Activated T-cell treated with anti-CD3 and anti-CD28 coated beads, Interleukin-2, amount 50 U/mL, for 1 hour (primary cell): Measurements from ENCODE around the gene SELENOW.
"Not testable (repeated sequence)": the region's sequence is repeated elsewhere in the genome, so short reads cannot be mapped to it uniquely, and the experiment has no call there.

Experiments
- DNase-seq: peaks from one replicate; pipeline ENCODE4 v3.0.0-alpha.2; 2020

SELENOW gene

GRCh38 chr19:47786566-47786965, 8.1 kb downstream of the SELENOW start:
- DNase-seq = no peak

DNA sequence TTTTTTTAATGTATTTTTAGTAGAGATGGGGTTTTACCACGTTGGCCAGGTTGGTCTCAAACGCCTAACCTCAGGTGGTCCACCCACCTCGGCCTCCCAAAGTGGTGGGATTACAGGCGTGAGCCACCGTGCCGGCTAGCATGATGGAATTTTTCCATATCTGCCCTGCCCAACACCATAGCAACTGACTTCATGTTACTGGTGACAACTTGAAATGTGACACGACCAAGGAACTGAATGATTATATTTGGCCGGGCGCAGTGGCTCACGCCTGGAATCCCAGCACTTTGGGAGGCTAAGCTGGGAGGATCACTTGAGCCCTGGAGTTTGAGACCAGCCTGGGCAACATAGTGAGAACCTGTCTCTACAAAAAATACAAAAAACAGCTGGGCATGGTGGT, 8.8 kb downstream of the SELENOW start:
- DNase-seq = not testable (repeated sequence)

- DNase-seq = not testable (repeated sequence)
Measured at GRCh38 chr19:47789811-47790210, 11.3 kb downstream of the SELENOW start.

DNA sequence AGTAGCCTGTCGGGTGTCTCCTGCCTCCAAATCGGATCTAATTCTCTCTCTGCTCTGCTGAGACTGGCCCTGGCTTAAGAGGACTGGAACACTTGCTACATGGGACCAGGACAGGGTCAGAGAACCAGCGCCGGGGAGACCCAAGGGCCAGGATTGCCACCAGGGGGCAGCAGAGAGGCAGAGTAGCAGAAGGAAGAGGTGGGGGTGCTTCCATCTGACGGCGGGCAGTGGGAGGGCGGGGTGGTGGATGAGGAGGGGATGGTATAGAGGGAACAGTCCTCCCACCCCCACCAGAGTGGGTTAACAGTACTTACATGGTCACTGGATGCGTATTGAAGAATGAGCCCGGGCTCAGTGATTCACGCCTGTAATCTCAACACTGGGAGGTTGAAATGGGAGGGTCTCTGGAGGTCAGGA, 11.9 kb downstream of the SELENOW start:
- DNase-seq = peak; percentile 83

DNA sequence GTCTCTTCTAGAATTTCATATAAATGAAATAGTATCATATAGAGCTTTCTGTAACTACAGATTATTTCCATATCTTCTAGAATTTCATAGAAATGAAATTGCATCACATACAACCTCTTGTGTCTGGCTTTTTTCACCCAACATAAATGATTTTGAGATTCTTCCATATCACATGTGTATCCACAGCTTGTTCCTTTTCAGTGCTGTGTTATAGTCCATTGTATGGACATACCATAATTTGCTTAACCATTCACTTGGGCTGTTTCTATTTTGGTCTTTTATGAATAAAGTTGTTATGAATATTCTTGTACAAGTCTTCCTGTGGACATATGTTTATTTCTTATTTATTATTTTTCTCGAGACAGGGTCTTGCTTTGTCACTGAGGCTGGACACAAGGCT, 14.1 kb downstream of the SELENOW start:
- DNase-seq = no peak

GRCh38 chr19:47794526-47794925, 16.0 kb downstream of the SELENOW start:
- DNase-seq = no peak

DNA sequence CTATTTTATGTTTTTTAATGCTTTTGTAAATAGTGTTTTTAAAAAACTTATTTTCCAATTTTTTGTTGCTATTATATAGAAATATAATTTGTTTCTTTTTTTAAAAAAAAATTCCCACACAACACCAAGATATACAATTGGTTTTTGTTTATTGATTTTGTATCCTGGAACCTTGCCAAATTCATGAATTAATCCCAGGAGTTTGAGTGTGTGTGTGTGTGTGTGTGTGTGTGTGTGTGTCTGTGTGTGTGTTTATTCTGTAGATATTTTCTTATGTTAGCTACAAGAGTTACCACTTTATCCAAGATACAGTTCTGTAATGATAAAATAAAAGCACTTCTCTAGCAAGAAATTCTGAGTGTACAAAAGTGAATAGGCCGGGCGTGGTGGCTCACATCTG, 18.3 kb downstream of the SELENOW start:
- DNase-seq = no peak

GRCh38 chr19:47797996-47798903, 19.7 kb downstream of the SELENOW start:
- no peak for DNase-seq

- DNase-seq = no peak
Measured at GRCh38 chr19:47798904-47799266, 20.4 kb downstream of the SELENOW start.

- DNase-seq = no peak
Measured at GRCh38 chr19:47801270-47801669, 22.8 kb downstream of the SELENOW start.

DNA sequence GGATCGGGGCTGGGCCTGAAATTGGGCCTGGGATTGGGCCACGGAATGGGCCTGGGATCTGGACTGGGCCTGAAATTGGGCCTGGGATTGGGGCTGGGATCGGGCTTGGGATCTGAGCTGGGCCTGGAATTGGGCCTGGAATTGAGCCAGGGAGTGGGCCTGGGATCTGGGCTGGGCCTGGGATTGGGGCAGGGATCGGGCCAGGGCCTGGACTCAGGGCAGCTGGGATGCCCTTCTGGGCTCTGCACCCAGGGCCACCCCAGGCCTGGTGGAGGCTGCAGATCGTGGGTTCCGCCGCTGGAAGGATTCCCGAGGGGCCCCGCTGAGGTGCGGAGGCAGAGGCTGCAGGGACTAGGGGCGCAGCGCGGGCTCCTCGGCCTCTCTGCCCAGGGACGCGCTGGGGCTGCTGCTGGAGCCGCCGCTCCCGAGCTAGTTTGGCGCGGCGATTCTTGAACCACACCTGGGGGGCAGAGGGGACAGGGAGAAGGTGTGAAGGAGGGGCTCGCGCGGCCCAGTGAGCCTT, 24.1 kb downstream of the SELENOW start:
- no peak for DNase-seq

DNA sequence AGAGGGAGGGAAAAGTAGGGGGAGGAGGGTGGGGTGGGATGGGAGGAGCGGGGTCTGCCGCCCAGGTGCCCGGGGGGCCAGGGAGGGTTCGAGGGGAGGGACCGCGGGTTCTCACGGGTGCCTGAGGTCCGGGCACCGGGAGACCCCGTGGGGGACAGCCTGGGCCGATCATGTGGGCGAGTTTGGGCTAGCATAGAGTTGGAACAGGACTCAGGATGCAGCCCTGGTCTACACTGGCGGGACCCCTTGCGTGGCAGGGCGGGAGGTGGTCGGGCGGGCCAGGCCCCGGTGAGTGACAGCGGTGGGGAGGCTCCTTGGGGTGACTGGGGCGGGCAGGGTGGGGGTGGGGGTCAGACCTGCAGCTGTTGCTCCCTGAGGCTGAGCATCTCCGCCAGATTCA, 24.6 kb downstream of the SELENOW start:
- DNase-seq = not testable (repeated sequence)

DNA sequence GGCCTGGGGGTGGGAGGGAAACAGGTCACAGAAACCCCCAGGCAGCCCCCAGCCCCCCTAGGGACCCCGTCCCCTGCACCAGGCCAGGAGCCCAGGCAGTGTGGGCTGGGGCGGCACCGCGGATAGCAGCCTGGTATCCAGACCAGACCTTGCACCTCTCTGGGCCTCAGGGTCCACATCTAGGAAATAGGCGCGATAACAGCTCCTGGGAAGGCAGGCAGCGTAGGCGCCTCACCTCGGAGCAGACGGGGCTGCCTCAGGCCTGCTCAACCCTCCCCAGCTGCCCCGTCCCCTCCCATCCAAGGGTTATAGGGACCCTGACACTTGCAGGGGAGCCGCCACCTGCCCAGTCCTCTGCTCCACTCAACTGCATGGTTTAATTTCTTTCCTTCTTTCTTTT, 25.2 kb downstream of the SELENOW start:
- DNase-seq = not testable (repeated sequence)

- not testable (repeated sequence) for DNase-seq
Measured at GRCh38 chr19:47804451-47804850, 25.9 kb downstream of the SELENOW start, which contains the start of gene TPRX1. TPRX1 (minus strand) TSS chr19:47804551; CDS start chr19:47804539, 12 bp downstream.

GRCh38 chr19:47805313-47805712, 26.8 kb downstream of the SELENOW start:
- no peak for DNase-seq

GRCh38 chr19:47806435-47806834, 27.9 kb downstream of the SELENOW start:
- no peak for DNase-seq

DNA sequence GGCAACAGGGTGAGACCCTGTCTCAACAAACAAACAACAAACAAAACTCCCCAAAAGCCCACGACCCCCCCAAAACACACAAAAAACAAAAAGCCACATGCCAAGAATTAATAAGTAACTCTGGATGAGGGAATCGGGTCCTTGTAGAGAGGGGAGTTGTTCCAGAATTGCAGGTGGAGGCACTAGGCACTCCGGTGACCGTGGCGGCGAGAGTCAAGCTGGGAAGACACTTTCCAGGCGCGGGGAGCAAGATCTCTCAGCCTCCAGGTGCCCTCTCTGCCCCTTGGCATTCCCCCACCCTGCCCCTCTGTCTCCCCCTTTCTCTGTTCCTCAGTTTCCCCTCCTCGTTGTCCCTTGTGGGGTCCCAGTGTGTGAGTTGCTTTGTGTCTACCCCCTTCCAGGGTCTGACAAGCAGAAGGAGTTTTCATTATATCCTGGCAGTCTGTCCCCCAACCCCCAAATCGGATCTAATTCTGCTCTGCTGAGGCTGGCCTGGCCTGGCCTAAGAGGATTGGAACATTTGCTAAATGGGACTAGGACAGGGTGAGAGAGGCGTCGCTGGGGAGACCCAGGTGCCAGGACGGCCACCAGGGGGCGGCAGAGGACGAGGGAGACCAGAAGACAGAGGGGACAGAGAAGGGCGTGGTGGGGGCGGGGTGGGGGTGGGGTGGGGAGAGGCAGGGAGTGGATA, 34.9 kb downstream of the SELENOW start:
- peak; percentile 77 for DNase-seq

DNA sequence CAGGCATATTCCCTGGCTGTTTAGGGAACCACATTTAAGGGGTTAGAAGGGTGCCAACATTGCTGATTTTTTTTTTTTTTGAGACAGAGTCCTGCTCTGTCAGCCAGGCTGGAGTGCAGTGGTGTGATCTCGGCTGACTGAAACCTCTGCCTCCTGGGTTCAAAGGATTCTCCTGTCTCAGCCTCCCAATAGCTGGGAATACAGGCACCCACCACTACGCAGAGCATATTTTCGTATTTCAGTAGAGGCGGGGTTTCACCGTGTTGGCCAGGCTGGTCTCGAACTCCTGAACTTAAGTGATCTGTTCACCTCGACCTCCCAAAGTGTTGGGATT, 35.5 kb downstream of the SELENOW start:
- DNase-seq = no peak

DNA sequence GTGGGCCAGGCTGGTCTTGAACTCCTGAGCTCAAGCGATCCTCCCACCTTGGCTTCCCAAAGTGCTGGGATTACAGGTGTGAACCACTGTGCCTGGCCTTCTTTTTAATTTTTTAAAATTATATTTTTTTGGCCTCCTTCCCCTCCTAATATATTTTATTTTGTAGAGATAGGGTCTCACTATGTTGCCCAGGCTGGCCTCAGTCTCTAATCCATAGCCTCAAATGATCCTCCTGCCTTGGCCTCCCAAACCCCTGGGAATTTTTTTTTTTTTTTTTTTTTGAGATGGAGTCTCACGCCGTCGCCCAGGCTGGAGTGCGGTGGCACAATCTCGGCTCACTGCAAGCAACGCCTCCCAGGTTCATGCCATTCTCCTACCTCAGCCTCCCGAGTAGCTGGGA, 37.8 kb downstream of the SELENOW start:
- not testable (repeated sequence) for DNase-seq

DNA sequence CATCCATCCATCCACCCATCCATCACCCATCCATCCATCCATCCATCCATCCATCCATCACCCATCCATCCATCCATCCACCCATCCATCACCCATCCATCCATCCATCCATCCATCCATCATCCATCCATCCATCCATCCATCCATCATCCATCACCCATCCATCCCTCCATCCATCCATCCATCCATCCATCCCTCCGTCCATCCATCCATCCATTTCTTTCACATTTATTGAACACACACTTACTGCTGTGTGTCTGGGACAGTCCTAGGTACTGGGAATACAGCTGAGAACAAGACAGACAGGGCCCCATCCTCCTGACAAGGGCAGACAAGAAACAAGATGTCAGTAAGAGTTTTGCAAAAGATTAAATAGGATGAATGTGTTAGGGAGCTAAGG, 39.7 kb downstream of the SELENOW start:
- DNase-seq = not testable (repeated sequence)

DNA sequence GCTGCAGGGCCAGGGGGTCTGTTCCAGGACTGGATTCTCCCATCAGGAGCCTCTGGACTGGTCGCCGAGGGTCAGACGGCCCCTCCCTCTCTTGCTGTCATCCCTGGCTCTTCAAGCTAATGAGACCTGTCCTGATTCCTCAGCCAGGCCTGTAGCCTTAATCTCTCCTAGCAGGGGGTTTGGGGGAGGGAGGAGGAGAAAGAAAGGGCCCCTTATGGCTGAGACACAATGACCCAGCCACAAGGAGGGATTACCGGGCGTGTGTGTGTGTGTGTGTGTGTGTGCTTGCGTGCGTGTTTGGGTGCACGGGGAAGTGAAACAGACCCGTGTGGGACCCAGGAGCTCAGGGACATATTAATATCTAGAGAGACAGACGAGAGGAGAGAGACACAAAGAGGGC, 41.4 kb downstream of the SELENOW start:
- DNase-seq = no peak

- no peak for DNase-seq
Measured at GRCh38 chr19:47820410-47820809, 41.9 kb downstream of the SELENOW start.

- DNase-seq = no peak
Measured at GRCh38 chr19:47821460-47822020, 43.0 kb downstream of the SELENOW start, which contains the start of gene CRX. CRX (plus strand) TSS chr19:47821937; CDS start chr19:47834444, 12,507 bp downstream.

DNA sequence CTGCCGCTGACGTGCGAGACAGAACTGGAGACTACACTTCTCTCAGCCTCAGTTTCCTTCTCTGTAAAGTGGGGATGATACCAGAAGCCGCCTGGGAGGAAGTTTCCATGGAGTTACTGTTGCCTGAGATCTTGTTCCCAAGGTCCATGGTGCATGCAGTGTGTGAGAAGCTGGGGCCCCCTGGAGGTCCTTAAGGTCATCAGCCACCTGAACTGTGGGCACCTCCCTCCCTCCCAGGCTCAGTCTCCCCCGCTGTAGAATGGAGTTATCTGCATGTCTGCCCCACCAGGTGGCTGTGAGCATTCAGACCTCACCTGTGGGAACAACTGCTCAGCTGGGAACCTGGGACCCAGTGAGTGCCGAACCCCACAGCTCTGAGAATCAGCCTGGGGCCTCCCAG, 45.9 kb downstream of the SELENOW start:
- DNase-seq = no peak
